IPS-18a (cell line): ENCODE results near the gene DAGLA.

ENCODE experiments used
- H3K27ac ChIP-seq: one replicate; pipeline ENCODE4 v1.5.1; 2013; ENCODE audit warnings: low read length
- H3K27me3 ChIP-seq: one replicate; pipeline ENCODE4 v1.6.1; 2013; ENCODE audit warnings: mild to moderate bottlenecking, low read length; ENCODE audit not compliant: control insufficient read depth, insufficient read depth
- H3K36me3 ChIP-seq: one replicate; pipeline ENCODE4 v1.6.1; 2013; ENCODE audit warnings: low read depth, low read length; ENCODE audit not compliant: control insufficient read depth
- H3K4me1 ChIP-seq: one replicate; pipeline ENCODE4 v1.6.1; 2013; ENCODE audit warnings: low read depth, low read length; ENCODE audit not compliant: control insufficient read depth
- H3K4me3 ChIP-seq: one replicate; pipeline ENCODE4 v1.5.1; 2013; ENCODE audit warnings: low read length
- H3K9ac ChIP-seq: one replicate; pipeline ENCODE4 v1.6.1; 2013; ENCODE audit warnings: mild to moderate bottlenecking, low read length, moderate library complexity
- H3K9me3 ChIP-seq: one replicate; pipeline ENCODE4 v1.6.1; 2013; ENCODE audit warnings: low read depth, low read length; ENCODE audit not compliant: control insufficient read depth

Gene DAGLA

GRCh38 chr11:61735391-61735790 is 55.2 kb downstream of the DAGLA start:
- H3K36me3 ChIP-seq: peaks cover 7% of the 10 kb centered on the region
- no peak overlapping the region for H3K27ac ChIP-seq
- no peak overlapping the region for H3K9ac ChIP-seq
- no peaks in the 10 kb centered on the region for H3K9me3 ChIP-seq
- H3K4me3 ChIP-seq: no peak overlapping the region
- no peaks in the 10 kb centered on the region for H3K27me3 ChIP-seq
- no peaks in the 10 kb centered on the region for H3K4me1 ChIP-seq

- H3K4me1 ChIP-seq: no peaks in the 10 kb centered on the region
- no peak overlapping the region for H3K9ac ChIP-seq
- no peaks in the 10 kb centered on the region for H3K27me3 ChIP-seq
- no peaks in the 10 kb centered on the region for H3K9me3 ChIP-seq
- no peak overlapping the region for H3K27ac ChIP-seq
- H3K36me3 ChIP-seq: peaks cover 7% of the 10 kb centered on the region
- no peak overlapping the region for H3K4me3 ChIP-seq
These were observed 56.1 kb downstream of the DAGLA start for GRCh38 chr11:61736310-61736709.

DNA sequence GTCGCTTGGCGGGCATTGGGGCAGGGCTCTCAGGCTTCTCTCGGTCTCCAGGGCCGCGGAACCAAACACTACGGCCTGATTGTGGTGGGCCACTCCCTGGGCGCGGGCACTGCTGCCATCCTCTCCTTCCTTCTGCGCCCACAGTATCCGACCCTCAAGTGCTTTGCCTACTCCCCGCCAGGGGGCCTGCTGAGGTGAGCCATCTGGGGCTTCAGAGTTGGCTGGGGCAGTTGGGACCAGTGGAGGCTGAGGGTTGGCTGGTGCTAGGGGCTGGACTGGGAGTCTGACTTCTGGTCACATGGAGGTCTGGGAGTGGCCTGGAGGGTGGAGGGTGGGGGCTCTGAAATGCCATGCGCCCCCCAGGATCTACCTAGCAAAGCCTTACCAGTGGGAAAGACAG is 56.9 kb downstream of the DAGLA start:
- Histone ChIP-seq H3K36me3 (peaks cover 10% of the 10 kb centered on the region), H3K27me3 (no peaks in the 10 kb centered on the region), H3K9me3 (no peaks in the 10 kb centered on the region), H3K4me3 (no peak overlapping the region), H3K9ac (no peak overlapping the region), H3K27ac (no peak overlapping the region), H3K4me1 (no peaks in the 10 kb centered on the region)

- Histone ChIP-seq H3K27ac (no peak overlapping the region), H3K9me3 (no peaks in the 10 kb centered on the region), H3K4me3 (no peak overlapping the region), H3K9ac (no peak overlapping the region), H3K4me1 (no peaks in the 10 kb centered on the region), H3K27me3 (no peaks in the 10 kb centered on the region), H3K36me3 (peaks cover 10% of the 10 kb centered on the region)
These were observed 57.6 kb downstream of the DAGLA start for GRCh38 chr11:61737636-61738386.

- H3K4me3 ChIP-seq: no peak overlapping the region
- no peak overlapping the region for H3K27ac ChIP-seq
- H3K4me1 ChIP-seq: no peaks in the 10 kb centered on the region
- H3K9ac ChIP-seq: no peak overlapping the region
- H3K9me3 ChIP-seq: no peaks in the 10 kb centered on the region
- peaks cover 10% of the 10 kb centered on the region for H3K36me3 ChIP-seq
- H3K27me3 ChIP-seq: no peaks in the 10 kb centered on the region
These were observed 58.6 kb downstream of the DAGLA start for GRCh38 chr11:61738776-61739175.

GRCh38 chr11:61739413-61739812 is 59.2 kb downstream of the DAGLA start:
- no peak overlapping the region for H3K4me3 ChIP-seq
- no peaks in the 10 kb centered on the region for H3K9me3 ChIP-seq
- peaks cover 10% of the 10 kb centered on the region for H3K36me3 ChIP-seq
- no peak overlapping the region for H3K9ac ChIP-seq
- H3K4me1 ChIP-seq: no peaks in the 10 kb centered on the region
- H3K27ac ChIP-seq: no peak overlapping the region
- H3K27me3 ChIP-seq: no peaks in the 10 kb centered on the region

DNA sequence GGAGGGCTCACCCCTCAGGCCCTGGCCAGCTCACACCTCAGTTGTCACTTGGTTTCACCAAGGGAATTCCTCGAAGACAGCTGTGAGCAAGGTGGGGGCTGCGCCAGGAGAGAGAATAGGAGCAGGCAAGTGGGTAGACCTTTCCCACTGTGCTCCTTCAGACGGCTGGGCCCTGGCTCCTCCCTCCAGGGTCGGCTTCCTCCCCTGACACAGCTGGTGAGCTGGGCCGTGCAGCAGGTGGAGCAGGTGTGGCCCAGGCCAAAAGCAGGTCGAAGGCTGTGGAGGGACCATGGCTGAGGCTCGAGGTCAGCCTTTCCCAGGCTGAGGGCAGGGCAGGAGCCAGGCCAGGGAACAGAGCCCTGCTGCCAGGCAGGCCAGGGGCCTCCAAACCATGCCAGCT is 59.8 kb downstream of the DAGLA start:
- Histone ChIP-seq H3K4me1 (no peaks in the 10 kb centered on the region), H3K9ac (no peak overlapping the region), H3K9me3 (no peaks in the 10 kb centered on the region), H3K36me3 (peaks cover 10% of the 10 kb centered on the region), H3K27ac (no peak overlapping the region), H3K27me3 (no peaks in the 10 kb centered on the region), H3K4me3 (no peak overlapping the region)

GRCh38 chr11:61742391-61742790 is 62.2 kb downstream of the DAGLA start:
- H3K27me3 ChIP-seq: no peaks in the 10 kb centered on the region
- H3K4me3 ChIP-seq: no peak overlapping the region
- no peak overlapping the region for H3K9ac ChIP-seq
- peaks cover 3% of the 10 kb centered on the region for H3K36me3 ChIP-seq
- H3K9me3 ChIP-seq: no peaks in the 10 kb centered on the region
- H3K27ac ChIP-seq: no peak overlapping the region
- no peaks in the 10 kb centered on the region for H3K4me1 ChIP-seq

DNA sequence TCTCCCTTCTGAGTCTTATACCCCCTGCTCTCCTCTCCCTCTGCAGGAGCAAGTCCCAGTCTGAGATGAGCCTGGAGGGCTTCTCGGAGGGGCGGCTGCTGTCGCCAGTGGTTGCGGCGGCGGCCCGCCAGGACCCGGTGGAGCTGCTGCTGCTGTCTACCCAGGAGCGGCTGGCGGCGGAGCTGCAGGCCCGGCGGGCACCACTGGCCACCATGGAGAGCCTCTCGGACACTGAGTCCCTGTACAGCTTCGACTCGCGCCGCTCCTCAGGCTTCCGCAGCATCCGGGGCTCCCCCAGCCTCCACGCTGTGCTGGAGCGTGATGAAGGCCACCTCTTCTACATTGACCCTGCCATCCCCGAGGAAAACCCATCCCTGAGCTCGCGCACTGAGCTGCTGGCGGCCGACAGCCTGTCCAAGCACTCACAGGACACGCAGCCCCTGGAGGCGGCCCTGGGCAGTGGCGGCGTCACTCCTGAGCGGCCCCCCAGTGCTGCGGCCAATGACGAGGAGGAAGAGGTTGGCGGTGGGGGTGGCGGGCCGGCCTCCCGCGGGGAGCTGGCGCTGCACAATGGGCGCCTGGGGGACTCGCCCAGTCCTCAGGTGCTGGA is 63.4 kb downstream of the DAGLA start:
- H3K36me3 ChIP-seq: peaks cover 3% of the 10 kb centered on the region
- no peak overlapping the region for H3K4me3 ChIP-seq
- H3K9me3 ChIP-seq: no peaks in the 10 kb centered on the region
- no peak overlapping the region for H3K9ac ChIP-seq
- H3K27ac ChIP-seq: no peak overlapping the region
- H3K4me1 ChIP-seq: peaks cover 3% of the 10 kb centered on the region
- peaks cover under 1% of the 10 kb centered on the region for H3K27me3 ChIP-seq

- Histone ChIP-seq H3K4me1 (peaks cover 6% of the 10 kb centered on the region), H3K27me3 (peaks cover 6% of the 10 kb centered on the region), H3K4me3 (no peak overlapping the region), H3K9ac (no peak overlapping the region), H3K36me3 (peaks cover 3% of the 10 kb centered on the region), H3K9me3 (no peaks in the 10 kb centered on the region), H3K27ac (no peak overlapping the region)
These were observed 64.0 kb downstream of the DAGLA start for GRCh38 chr11:61744181-61744580.

GRCh38 chr11:61744609-61745156 is 64.5 kb downstream of the DAGLA start:
- Histone ChIP-seq H3K9me3 (no peaks in the 10 kb centered on the region), H3K27ac (no peak overlapping the region), H3K36me3 (peaks cover 3% of the 10 kb centered on the region), H3K9ac (no peak overlapping the region), H3K27me3 (peaks cover 8% of the 10 kb centered on the region), H3K4me3 (no peak overlapping the region), H3K4me1 (peaks cover 10% of the 10 kb centered on the region)
